Superior temporal gyrus (tissue), 1 donor: ENCODE measurements around the gene CXCL9.
"Not testable (repeated sequence)": the region's sequence is repeated elsewhere in the genome, so short reads cannot be mapped to it uniquely, and the experiment has no call there.

Source experiments
- DNase-seq: peaks from one replicate; pipeline ENCODE4 v3.0.0-alpha.2; 2016; ENCODE audit errors: extremely low spot score

Gene CXCL9

DNA sequence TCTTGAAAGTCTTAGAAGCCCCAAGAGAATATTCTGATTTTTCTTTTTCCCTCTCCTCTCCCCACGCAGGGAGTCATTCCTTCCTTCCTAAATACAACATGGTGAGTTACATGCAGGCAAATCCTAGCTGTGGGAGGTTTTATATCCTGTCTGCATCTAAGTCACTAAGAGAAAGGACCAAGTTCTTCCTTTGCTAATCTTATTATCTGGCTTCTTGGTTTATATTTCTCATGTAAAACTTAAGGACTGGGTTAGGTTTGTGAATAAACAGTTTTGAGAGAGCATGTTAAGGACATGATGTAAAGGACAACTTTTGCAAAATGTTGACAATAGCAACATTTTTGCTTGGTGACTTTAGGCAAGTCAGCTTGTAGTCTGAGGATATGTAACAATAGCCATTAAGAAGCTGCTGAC, 5.1 kb upstream of the CXCL9 start:
- no peak for DNase-seq

DNA sequence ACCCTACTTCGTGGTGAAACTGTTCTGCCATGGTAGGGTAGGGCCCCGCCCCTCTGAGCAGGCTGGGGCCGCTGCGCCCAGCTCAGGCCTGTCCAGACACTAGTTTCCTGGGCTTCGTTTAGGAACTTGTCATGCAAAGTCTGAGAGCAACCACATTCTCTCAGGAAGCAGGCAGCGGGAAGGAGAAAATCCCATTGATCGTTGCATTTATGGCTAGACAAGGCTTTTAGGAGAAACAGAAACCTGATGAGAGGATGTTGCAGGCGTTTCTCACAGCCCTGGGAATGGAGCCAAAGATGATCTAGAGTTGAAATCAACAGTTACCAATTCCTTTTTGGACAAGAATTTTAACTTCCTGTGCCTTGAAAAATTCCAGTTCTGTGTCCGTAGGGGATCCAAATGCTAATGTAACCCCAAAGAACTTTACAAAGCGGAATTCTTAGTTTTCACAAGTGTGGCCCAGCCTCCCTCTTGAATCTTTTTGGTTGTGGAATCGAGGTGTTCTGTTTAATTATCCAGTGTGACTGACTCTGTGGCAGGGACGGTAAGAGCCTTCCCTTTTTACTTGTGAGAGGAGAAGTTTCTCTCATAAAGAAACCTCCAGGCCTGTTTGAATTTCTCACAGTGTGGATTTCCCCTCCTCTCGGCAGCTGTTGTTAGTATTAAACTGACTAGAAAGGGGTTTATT, 4.5 kb upstream of the CXCL9 start:
- DNase-seq = peak; percentile 42

DNA sequence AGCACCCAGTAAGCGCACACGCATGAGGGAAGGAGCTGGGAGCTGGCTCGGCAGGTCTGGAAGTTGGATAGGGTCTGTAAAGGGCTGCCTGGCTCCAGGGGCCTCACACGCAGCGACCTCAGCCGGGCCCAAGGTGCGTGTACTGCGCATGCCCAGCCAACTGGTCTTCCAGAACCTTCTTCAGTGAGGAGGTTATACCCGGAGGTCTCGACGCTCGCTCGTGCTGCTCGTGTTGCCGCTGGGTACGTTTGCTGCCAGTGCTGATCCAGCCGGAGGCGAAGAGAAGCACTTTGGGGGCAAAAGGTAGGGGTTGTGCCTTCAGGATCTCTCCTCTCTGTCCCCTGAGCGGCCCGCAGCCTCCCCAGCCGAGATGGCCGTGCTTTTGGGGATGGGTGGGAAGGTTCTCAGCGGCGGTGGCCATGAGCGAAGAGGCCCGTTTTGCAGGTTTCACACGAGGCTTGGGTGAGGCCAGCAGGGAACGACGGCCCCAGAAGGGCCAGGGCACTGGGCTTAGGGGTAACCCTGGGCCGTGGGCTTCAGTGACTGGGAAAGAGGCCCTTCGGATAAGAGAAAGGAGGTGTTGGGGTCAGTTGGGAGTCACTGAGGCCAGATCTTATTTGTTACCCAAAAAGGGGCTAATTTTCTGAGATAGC, 3.8 kb upstream of the CXCL9 start:
- DNase-seq = no peak

DNA sequence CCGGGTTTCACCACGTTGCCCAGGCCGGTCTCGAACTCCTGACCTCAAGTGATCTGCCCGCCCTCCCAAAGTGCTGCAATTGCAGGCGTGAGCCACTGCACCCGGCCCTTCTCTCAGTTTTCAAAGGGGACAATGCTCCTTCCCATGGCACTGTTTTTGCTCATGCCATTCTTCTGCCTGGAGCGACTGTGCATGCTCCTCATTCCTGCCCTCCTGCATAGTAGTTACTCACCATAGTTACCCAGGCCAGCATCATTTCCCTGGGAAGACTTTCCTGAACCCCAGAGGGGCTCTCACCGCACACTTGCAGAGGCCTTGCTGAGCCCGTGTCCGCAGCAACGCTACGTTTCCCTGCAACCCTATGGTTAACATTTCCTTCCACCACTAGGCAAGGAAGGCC, 3.3 kb upstream of the CXCL9 start:
- DNase-seq = no peak

DNA sequence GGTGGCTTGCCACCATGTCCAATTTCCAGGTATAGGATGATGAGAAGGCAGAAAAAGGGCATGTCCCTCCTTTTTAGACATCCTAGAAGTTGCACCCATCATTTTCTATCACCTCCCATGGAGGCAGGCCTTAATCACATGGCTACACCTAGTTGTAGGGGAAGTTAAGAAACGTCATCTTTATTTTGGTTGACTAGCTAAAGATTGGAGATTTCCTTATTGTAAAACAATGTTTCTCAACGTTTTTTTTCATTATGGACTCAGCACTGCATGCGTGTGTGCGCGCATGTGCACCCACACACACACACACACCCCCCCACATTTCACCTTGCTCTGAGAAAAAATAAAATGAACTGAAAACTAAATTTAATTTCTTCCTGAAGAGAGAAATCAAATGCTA, 2.0 kb upstream of the CXCL9 start:
- no peak for DNase-seq

DNA sequence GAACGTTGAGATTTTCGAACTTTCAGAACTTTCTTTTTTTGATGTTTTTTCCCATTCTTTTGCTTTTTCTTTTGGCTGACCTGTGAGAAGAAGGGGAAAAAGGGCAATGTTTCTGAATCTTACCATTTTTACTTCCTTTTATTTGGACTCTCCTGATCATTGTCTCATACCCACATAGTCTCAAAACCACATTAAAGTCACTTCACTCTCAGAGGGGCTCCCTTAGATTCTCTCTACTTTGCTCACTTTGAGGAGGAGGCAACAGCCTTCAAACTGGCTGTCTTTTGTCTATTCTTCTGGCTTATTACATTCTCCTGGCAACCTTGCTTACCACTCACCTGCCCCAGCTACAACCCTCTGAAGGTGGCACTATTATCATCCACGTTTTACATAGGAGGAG, 3.7 kb downstream of the CXCL9 start:
- DNase-seq = no peak

DNA sequence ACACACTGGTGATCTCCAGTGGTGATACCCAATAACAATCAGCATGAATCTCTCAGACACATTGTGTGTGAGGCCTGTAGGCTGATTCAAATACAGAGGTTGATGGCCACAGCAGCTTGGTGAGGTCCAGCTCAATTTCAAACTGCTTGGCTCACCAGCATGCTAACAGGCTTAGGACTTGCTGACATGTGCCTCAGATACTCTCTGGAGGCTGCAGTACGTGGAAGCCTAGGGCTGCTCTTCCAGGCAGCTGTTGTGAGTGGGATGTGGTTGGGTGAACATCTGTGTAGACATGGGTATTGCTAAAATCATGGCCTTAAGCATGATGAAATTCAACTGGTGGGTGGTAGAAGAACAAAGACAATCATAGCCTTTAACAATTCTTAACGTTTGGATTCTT, 4.3 kb downstream of the CXCL9 start:
- no peak for DNase-seq

DNA sequence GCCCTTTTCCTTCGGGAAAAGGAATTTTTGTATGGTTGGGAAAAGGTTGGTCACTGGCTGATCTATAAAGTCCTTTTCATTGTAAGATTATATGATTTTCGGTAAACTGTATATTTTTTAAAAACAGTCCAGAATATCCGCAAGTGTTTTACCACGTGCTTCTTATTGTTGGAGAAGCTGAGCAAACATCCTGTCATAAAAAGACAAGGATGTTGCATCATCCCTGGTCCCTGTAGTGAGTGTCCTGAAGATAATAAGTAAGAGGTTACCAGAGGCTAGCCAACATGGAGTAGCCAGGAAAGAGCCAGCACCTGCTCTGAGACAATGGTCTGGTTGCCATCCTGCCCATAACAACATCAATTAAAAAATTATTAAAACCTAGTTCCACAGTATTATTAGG, 5.1 kb downstream of the CXCL9 start:
- DNase-seq = no peak

DNA sequence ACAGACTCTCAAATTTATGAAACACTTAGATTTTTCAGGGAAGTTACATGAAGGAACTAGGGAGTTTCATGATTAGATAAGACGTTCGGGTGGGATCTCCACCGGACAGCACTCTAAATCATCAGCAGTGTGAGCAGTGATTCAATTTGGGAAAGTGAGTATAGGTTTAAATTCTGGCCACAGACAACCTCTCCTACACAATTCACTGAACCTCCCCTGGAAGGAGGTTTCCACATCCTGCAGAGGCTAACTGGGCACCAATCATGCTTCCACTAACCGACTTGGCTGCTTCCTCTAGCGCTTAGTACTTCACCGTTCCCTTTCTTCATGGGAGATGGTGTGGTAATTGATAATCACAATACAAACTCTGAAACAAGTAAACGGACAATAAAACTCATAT, 5.6 kb downstream of the CXCL9 start:
- no peak for DNase-seq

DNA sequence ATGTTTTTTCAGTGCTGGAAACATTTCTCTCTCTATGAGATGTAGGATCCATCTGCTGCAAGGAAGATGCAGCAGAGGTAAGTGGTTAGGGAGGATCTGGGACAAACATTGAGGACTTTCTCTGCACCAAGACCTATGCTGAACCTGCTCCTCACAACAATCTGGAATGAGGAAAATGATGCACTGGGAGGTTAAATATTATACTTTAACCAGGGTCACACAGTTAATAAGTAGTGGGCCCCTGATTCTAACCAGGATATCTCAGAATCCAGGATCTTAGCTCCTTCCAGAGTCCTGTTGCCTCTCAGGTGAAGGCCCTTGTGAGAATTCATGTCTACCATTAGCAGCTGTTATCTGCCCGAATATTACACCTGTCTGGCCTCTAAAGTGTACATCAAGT, 7.0 kb downstream of the CXCL9 start:
- DNase-seq = no peak

DNA sequence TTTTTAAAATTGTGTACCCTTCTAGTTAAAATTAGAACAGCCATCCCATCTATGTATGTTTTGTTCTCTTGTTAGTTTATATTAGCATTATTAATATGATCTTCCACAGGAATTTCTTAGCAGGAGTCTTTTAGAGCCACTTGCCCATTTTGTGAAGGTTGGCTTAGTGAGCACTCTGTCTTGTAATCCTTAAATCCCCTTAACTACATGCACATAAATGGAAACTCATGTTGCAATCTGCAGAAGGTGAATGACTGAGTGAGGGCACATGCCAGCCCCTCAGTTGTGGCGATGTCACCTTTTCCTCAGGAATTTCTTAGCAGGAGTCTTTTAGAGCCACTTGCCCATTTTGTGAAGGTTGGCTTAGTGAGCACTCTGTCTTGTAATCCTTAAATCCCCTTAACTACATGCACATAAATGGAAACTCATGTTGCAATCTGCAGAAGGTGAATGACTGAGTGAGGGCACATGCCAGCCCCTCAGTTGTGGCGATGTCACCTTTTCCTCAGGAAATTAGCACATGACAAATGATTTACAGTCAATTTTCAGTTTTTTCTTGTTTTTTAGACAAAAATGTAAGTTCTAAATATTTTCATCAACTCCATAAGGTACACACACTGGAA, 8.7 kb downstream of the CXCL9 start:
- DNase-seq = not testable (repeated sequence)

DNA sequence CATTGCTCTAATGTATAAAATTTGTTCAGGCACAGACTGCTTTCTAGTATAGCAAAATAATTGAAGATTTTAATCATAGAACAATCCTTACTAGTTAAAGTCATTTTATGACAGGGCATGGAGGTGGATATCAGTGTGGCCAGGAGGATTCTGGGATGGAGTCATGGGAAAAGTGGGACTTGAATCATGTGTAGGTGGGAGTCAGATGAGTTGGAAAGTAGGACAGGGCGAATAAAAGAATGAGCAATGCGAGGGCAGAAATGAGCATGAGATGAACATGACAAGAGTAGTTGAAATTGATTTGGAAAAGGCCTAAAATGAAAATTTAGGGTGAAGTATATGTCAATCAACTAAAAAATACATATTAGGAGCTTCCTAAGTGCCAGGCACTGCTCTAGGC, 9.4 kb downstream of the CXCL9 start:
- no peak for DNase-seq

DNA sequence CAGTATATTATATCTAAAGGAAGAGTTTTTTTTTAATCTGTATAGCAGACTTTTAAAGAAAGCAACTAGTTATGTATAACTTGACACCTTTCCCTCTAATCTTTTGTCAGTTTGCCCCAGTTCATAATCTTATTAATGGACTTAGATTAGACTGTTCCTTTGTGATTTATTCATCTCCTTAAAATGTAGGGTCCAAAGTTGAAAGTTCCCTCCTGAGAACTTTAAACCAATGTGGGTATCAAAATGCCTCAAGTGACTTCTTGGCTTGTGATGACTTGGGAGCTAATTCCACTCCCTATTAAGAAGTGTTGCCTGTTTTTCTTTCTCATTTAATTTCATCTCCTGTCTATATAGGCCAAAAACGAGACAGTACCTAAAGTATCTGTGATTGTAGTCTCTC, 10.2 kb downstream of the CXCL9 start:
- DNase-seq = no peak

DNA sequence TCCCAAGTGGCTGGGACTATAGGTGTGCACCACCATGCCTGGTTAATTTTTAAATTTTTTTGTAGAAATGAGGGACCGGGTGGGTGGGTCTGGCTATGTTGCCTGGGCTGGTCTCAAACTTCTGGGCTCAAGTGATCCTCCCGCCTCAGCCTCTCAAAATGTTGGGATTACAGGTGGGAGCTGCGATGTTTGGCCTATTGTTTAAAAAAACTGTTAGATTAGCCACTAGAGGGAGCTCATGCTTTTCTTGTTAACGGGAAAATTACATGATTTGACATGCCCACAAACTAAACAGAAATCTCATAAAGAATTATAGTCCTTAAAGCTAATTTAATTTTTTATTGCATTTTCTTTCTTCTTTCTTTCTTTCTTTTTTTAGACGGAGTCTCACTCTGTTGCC, 11.6 kb downstream of the CXCL9 start:
- peak; percentile 93 for DNase-seq

DNA sequence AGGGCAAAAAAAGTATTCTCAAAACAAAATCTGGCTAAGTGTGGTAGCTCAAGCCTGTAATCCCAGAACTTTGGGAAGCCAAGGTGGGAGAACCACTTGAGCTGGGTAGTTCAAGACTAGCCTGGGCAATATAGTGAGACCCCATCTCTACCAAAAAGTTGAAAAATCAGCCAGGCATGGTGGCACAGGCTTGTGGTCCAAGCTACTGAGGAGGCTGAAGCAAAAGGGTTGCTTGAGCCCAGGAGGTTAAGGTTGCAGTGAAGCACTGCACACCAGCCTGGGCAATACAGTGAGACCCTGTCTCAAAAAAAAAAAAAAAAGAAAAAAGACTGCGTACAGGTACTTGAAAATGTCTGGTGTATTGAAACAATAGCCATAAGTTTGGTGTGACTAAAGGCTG, 14.8 kb downstream of the CXCL9 start:
- no peak for DNase-seq

DNA sequence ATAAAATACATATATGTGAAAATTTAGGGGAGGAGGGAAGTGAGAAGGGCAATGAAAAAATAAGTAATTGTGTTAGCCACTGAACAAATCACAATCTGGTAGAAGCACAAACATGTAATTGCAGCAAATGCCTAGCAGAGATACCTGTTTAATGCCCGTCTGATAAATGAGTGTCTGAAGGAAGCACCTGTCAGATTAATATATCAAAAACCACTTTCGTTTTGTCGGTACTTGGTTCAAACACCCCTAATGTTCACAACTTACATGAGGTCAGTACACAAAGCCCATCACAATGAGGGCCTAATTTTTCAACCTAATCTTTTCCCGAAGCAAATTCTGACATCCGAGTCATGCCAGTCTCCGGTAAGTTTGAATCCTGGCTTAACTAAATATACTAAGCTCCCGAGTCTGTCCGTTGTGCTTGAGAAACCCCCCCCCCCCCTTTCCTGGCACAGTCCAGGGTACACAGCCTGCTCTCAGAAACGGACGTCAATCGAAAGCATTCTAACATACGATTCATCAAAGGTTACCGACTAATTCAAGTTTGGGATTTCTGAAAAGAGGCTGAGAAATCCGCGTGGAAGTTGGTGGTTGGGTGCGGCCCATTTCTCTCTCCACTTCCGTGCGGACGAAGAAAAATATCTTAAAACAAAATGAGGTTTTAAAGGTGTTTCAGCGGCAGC, 17.3 kb downstream of the CXCL9 start:
- no peak for DNase-seq

DNA sequence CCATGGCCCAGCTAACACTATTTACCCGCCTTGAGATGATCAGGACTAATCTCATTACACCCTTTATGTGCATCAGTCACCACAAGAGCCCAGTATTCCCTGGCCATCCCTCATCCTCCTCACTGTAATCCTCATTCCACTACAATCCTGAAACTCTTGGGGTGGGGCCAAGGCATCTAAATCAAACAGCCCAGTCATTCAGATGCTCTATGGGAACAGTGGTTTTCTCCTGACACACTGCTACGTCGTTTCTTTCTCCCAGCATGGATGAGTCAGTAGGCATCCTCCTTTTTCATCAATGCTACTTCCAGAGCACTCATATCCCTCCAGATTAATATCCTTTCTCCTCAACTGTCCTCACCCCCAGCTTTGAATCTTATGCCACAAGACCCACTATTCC, 22.2 kb downstream of the CXCL9 start:
- no peak for DNase-seq

DNA sequence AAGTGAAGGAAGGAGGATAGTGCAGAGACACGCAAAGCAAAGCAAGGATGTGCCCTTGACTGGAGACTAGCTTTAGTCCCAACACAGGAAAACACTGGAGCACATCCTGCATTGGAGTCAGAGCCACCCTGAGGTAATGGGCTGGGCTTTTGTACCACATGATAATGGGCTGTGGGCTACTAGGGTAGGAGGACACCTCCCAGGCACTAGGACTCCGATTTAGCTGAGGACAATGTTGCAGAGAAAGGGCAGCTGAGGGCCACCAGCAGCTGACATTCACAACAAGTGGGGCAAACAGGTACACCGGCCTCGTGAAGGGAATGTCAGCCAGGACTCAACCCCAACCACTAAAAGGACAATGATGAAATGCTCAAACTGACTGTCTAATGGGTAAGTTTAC, 26.7 kb downstream of the CXCL9 start:
- DNase-seq = no peak

DNA sequence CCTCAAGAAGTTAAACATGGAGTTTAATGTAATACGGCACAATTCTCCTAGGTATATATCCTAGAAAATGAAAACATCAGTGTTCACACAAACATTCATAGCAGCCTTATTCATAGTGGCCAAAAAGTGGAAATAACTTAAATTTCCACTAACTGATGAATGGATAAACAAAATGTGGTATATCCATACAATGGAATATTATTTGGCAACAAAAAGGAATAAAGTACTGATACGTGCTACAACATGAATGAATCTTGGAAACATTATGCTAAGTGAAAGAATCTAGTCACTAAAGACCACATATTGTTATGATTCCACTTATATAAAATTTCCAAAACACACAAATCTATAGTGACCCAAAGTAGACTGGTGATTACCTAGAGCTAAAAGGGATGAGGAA, 31.1 kb downstream of the CXCL9 start:
- DNase-seq = no peak

DNA sequence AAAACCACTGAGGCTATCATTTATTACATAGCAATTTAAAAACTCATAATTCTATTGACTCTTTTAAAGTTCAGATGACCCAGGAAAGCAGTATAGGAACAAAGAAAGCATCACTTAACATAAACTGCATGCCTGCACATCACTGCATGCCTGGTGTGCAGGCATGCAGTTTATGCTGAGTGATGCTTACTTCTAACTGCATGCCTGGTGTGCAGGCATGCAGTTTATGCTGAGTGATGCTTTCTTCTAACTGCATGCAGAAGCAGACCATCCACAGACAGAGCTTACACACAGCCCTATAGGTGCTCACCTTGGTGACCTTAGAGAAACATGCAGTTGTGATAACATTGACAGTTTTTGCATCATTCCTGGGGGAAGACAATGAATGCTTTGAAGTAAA, 33.5 kb downstream of the CXCL9 start:
- no peak for DNase-seq

DNA sequence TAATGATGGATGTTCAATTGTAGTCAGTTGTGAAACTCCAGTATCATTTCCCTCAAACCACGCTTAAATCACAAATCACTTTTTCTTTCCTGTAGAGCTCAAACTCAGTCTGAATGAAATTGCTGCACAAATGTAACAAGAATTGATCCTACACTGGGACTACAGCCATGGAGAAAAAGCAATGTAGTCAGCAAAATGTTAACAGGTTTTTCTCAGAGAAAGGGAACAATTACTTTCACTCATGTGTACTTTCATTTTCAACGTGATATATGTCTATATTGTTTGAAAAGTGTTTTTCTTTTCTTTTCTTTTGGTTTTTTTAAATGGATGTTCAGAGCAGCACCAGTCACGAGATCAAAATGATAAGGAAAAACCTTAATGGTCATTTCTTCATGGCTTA, 39.2 kb downstream of the CXCL9 start:
- no peak for DNase-seq

DNA sequence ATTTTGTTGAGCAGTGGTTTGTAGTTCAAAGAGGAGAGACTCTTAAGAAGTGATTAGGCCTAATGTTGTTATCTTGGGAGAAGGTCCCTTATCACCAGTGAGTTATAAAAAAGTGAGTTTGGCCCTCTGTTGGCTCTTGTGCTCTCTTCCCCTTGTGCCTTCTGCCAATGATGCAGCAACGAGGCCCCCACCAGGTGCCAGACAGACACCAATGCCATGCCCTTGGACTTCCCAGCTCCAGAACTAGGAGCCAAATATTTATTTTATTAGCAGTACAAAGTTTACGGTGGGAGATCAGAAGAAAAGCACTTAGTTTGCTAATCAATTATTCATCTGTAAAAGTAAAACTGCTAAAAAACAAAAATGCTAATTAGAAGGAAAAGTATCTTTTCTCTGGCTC, 43.8 kb downstream of the CXCL9 start:
- no peak for DNase-seq

DNA sequence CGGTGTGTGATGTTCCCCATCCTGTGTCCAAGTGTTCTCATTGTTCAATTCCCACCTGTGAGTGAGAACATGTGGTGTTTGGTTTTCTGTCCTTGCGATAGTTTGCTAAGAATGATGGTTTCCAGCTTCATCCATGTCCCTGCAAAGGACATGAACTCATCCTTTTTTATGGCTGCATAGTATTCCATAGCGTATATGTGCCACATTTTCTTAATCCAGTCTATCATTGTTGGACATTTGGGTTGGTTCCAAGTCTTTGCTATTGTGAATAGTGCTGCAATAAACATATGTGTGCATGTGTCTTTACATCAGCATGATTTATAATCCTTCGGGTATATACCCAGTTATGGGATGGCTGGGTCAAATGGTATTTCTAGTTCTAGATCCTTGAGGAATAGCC, 45.2 kb downstream of the CXCL9 start:
- DNase-seq = not testable (repeated sequence)
